ENCODE measurements around the gene TBL3.

The TBL3 gene

DNA sequence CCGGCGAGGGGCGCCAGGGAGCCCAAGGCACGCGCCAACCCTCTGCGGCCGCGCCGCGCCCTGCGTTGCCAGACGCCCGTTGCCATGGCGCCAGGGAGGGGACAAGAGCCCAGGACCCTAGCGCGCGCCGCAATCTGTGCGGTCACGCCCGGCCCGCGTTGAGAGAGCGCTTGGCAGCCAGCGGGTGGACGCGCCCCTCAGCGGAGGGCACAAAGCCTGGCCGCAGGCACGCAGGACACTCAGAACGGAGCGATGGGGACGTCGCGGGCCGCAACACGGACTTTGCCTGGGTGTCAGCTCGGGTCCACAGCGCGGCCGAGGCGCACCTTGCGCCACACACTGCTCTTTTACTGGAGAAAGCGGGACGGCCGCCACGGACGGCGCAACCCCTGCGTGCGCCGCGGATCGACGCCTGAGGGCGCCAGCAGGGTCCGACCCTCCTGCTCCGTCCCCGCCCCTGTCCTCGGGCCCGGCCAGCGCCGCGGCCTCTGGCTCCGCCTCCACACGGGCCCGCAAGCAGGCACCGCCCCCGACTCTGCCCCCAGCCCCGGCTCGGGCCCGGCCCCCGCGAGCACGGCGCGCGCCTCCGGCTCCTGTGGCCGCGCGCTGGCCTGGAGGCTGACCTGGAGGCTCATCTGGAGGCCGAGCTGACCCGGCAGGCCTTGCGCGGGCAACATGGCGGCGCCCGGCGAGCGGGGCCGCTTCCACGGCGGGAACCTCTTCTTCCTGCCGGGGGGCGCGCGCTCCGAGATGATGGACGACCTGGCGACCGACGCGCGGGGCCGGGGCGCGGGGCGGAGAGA is 11.9 kb downstream of the TBL3 start, which contains the start of gene GFER:
TSS of gene GFER (plus strand) at position 650 of the 803 bp plus-strand sequence. CDS start at position 676, 26 bp downstream.
- peak; percentile 70 to 89 for DNase-seq

DNA sequence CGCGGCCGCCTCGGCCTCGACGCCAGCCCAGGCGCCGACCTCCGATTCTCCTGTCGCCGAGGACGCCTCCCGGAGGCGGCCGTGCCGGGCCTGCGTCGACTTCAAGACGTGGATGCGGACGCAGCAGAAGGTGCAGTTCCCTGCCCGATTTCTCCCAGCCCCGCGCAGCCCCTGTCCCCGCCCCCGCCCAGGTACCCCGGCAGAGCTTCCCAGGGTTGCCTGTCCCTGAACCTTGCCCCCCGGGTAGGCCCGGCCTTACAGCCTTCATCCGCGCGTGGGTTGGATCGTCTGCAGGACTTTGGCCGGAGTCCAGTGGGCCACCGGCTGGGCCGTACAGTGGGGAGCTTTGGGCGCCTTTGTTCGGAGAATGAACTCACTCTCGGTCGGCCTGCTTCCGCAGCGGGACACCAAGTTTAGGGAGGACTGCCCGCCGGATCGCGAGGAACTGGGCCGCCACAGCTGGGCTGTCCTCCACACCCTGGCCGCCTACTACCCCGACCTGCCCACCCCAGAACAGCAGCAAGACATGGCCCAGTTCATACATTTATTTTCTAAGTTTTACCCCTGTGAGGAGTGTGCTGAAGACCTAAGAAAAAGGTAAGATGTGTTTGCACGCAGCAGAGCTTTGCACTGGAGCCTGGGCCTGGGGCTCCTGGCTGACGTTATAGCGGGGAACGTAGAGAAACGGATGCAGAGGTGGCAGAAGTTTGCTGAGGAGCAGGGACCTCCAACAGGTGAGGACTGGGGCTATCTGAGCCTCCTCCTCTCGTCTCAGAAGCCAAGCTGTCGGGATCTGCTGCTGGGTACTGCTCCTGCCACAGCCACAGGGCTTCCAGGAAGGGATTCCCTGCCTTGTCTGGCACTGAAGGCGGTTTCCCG is 12.7 kb downstream of the TBL3 start:
- peak in 1 of 2 experiments; percentile 58 for DNase-seq

DNA sequence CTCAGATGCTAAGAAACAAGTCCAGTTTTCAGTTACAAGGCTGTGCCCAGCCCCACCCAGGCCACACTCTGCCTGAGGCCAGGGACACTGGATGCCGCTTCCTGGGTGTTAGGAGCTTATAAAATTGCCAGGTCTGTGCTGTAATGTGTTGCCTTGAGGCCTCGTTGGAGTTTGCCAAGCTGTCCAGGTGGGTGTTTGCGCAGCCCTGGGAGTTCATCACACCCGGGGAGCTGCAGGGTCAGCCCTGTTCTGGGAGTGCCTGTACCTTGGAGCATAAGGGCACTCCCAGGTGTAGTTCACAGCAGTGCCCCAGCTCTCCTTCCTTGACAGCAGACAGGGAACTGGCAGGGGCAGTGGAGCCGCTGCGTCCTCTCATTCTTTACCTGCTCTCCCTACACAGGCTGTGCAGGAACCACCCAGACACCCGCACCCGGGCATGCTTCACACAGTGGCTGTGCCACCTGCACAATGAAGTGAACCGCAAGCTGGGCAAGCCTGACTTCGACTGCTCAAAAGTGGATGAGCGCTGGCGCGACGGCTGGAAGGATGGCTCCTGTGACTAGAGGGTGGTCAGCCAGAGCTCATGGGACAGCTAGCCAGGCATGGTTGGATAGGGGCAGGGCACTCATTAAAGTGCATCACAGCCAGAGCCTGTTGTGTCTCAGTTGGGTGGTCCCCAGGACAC is 13.8 kb downstream of the TBL3 start:
- DNase-seq: no peak

DNA sequence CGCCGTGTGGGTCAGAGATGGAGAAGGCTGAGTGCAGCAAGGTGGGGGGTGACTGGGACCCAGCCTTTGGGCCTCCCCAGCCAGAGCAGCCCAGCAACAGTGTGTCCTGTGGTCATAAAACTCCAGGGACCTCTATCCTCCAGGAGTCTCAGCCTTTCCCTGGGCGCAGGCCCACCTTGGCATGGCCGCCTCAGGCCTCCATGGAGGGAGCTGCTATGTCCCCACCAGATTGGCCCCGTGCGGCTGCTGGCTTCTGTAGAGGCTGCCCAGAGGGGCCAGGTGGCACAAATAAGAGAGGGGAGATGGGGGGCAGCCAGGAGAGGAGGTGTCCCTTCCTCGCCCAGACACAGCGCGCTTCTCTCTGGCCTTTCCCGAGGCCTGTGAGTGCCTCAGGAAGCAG is 15.3 kb downstream of the TBL3 start:
- DNase-seq: no peak

DNA sequence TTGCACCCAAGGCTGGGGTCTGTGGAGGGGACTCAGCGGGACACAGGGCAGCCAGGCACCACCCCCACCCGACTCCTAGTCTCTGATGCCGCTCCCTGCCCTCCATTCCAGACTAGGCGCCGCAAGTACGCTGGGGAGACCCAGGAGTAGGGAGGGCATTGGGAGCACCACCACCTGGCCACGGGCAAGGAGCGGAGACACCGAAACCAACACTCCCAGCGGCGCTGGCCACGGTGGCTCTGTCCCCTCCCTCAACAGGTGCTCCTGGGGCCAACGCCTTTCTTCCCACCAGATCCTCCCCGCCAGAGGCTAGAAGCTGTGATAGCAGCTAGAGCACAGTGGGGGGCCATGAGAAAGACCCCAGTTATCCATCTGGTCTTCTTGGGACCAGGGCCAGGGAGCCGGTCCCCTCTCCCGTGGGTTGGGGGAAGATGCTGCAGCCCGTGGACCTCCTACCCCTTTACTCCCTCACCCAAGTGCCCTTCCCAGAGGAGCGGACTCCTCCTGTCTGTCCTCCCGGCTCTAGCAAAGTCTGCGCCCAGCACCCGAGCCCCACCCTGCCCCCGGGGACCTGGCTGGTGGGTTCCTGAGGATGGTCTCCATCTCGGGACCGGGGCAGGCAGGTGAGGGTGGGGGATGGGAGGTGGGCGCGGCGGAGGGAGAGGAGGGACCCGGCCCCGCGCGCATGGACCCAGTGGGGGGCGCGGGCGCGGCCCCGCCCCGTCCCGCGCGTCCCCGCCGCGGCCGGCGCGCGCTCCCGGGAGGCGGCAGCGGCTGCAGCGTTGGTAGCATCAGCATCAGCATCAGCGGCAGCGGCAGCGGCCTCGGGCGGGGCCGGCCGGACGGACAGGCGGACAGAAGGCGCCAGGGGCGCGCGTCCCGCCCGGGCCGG is 17.6 kb downstream of the TBL3 start, which contains the start of gene SYNGR3:
TSS of gene SYNGR3 (plus strand) at position 762 of the 892 bp plus-strand sequence. CDS start 133 bp downstream, outside the sequence.
- DNase-seq: peak in 1 of 2 experiments; percentile 49

DNA sequence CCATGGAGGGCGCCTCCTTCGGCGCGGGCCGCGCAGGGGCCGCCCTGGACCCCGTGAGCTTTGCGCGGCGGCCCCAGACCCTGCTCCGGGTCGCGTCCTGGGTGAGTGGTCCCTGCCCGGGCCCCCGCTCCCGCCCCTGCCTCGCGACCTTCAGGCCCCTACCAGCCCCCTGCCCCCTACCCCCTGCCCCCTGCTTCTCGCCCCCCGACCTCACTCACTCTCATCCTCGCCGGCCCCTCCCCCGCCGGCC is 18.2 kb downstream of the TBL3 start:
- no peak for DNase-seq

DNA sequence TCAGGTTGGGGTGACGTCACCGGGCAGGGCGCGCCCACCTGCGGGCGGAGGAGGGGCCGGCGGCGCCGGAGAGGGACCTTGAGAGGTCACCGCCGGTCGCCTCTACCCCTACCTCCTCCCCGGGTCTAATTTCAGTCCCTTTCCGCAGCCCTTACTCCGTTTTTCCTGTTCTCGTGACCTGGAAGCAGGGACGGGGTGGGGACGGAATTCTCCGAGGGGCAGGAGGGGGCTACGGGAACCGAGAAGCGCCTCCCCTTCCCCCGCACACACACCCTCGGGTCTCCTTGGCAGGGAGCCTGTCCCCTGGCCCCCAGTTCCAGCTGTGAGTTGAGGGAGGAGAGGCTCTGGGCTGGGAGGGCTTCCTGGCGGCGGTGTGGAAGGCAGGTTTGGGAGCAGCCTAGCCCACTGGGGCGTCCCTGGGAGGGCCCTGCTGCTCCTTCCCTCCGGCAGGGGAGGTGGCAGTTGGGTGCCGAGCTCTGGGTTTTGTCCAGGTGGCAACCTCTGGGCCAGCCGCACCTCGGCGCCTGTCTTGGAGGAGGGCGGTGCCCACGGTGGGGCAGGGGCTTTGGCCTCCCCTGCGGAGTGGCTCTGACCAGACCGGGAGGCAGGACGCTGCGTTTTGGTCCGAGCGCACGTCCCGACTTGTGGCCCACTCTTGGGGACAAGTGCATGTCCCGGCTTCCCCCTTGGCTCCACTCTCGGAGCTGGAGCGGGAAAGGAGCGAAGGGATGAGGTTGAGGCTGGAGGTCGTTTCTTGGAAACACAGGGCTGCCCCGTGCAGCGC is 18.7 kb downstream of the TBL3 start:
- peak in 1 of 2 experiments; percentile 47 for DNase-seq

DNA sequence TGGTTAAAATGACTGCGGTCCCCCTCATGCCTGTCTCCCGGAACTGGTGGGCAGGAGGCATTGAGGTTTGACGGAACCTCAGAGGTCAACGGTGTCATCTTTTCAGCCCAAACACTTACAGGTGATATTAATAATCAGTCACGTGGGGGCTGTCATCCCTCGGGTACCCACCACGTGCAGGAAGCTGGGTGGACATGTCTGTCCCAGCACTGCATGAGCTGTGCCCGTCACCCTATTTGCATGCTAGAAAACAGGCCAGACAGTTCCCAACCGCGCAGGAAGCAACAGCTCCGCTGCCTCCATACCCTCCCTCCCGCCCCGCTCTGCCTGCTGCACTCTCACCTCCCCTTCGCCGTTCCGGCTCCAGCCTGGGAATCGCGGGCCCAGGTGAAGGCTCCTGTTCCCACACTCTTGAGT is 19.3 kb downstream of the TBL3 start:
- peak in 1 of 2 experiments; percentile 66 for DNase-seq

DNA sequence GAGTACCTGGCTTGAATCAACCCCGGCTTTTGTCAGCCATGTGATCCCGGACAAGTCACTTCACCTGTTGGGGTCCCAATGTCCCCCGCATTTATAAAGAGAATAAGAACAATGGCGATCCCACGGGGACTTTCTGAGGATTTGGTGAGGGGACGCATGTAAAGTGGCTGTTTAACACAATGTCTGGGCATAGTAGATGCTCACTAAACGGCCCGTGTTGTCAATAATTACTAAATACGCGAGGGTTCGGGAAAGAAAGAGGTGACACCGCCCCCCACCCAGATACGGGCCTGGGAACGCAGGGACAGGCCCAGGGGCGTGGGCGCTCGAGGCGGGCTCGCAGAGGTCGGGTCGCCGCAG is 19.7 kb downstream of the TBL3 start:
- no peak for DNase-seq

DNA sequence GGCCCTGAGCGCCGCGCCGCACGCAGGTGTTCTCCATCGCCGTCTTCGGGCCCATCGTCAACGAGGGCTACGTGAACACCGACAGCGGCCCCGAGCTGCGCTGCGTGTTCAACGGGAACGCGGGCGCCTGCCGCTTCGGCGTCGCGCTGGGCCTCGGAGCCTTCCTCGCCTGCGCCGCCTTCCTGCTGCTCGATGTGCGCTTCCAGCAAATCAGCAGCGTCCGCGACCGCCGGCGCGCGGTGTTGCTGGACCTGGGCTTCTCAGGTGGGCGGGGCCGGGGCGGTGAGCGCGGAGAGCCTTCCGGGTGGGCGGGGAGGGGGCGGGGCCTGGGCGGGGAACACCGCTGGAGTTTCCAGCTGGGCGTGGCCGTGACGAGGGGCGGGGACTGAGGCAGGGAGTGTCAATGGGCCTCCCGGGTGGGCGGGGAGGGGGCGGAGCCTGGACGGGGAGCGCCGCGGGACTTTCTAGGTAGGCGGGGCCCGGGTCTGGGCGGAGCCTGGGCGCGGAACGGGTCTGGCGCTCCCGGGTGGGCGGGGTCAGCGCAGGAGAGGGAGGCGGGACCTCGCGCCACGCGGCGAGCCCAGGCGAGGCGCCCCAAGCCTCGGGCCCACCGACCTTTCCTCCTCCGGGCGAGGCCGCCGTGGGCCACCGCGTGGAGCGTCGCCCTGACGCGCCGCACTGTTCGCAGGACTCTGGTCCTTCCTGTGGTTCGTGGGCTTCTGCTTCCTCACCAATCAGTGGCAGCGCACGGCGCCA is 20.3 kb downstream of the TBL3 start:
- DNase-seq: peak in 1 of 2 experiments; percentile 92

DNA sequence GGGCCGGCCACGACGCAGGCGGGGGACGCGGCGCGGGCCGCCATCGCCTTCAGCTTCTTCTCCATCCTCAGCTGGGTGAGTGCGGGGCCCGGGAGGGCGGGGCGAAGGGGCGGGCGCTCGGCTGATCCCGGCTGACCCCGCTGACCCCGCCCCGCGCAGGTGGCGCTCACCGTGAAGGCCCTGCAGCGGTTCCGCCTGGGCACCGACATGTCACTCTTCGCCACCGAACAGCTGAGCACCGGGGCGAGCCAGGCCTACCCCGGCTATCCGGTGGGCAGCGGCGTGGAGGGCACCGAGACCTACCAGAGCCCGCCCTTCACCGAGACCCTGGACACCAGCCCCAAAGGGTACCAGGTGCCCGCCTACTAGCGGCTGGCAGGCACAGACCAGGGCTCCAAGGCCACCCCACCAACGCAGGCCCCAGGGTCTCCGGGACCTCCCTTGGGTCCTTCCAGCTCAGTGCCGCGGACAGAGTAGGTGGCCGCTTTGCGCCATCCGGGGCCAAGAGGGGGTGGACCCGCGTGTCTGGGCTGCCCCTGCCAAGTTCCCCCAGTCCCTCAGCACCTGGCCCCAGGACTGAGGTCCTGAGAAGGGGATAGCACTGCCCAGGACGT is 21.0 kb downstream of the TBL3 start:
- DNase-seq: no peak

DNA sequence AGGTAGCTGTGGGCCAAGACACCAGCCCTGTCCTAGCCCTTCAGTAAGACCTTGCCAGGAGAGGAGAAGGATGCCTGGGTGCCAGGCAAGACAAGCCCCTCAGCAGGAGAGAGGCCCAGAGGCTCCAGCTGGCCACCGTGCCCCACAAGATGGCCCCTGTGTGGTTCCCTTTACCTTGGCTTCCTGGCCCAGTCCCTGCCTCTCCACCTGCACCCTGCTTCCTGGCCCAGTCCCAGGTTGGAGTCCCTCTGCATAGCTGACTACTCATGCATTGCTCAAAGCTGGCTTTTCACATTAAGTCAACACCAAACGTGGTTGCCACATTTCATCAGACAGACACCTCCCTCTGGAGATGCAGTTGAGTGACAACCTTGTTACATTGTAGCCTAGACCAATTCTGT is 21.9 kb downstream of the TBL3 start:
- DNase-seq: no peak

DNA sequence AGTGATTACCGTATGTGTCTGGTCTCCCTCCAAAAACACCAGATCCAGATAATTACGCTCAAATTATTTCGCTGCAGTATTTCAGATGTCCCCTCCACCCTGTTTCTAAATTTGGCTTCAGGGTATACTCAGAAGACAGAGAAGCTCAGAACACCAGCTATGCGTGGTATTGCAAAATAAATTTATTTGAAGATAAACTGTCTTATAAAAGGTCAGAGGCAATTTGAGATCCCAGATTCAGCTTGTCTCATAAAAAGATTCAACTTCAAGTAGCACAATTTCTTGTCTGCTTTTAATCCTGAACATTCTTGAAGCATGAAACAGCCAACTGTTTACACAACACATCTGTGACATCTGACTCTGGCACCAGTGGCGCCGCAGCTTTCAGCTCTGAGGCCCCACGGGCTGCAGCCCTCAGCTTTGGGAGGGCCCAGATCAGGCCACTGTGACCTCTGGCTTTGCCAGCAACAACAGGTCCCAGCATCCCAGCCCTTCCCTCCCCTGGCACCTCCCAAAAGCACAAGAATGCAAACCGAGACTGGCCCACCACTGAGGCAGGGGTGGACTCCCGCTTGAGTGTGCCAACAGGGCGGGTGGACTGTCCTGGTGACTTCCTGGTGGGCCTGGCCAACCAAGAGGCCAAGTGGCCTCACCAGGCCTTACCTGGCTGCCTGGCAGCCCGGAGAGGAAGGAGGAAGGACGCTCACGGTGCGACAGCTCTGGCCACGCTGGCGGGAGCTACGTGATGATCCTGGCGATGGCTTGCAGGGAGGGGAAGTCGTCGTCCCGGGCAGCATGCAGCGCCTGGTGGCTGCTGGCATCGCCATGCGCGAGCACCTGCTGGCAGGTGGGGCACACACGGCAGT is 25.9 kb downstream of the TBL3 start:
- DNase-seq: no peak

DNA sequence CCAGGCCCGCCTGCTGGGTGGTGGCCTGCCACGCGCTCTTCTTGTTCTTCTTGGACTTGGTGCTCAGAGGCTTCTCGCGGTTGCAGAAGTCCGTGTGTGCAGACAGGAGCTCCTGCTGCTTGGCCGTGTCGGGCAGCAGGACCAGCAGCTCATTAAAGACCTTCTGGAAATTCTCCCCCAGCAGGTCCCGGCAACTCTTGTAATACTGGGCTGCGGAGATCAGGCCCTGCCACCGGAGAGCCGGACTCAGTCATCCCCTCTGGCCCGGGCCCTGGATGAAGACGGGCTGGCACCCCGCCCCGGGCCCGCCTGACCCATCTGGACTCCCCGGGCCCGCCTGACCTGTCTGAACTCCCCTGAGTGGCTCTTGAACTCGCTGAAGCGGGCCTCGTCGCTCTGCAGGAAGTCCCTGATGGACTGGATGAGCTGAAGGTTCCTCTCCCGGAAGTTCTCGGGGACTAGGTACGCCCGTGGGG is 26.5 kb downstream of the TBL3 start:
- no peak for DNase-seq

DNA sequence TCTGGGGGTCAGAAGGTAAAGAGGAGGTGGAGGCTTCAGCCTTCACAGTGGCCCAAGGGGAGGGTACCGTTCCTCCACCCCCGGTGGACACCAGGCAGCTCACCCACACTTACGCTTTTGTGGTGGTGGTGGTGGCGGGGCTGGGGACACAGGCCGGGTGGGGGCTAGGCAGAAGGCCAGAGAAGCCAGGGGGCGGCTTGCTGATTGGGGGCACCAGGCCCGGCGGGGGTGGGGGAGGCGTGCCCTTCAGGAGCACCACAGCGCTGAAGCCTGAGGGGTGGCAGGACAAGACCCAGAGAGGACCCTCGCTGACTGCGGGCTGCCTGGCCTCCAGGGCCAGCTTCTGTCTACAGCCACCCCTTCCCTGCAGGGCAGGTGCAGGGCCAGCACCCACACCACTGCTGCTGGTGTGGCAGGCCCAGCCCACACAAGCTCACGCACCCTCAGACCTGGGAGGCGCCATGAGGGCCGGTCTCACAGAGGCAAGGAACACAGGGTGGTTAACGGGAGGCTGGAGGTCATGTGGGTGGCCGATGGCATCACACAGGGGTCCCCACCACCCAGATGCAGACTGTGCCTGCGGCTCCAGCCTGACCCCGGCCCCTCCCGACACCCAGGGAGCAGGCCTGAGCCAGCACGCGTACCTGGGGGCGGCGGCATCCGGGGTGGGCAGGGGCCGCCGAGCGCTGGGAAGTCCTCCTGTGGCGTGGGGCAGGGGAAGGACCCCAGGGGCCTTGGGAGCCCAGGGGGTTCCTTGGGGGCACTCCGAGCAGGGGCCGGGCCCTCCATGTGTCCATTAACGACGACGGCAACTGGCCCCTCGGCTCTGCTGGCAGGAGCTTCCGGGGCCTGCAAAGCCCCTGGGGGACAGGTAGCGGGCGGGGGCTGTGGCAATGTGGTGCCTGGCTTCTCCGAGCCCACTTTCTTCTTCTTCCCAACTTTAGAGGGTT is 27.3 kb downstream of the TBL3 start:
- DNase-seq: no peak

DNA sequence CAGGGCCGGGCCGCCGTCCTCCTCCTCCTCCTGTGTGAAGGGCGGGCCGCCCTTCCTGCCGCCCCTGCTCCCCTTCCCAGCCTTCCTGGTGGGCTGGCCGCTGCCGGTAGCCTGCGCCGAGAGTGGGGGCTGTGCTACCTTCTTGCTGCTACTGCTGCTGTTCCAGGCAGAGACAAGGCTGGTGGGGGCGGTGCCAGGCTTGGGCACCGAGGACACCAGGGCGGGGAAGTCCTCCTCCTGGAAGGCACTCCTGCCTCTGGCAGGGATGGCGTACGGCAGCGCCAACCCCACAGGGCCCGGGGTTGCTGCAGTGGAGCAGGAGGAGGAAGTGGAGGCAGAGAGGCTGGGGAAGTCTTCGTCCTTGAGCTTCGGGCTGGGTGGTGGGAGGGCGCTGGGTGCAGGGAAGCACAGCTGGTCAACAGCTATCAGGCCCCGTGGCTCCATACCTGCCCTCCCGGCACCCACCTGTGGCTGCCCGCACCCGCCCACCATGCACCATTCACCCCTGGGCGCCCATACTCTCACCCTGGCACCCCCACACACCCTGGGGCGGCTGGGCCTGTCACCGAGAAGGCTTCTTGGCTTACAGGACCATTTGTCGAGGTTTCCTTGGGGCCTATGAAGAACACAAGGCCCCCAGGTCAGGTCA is 28.1 kb downstream of the TBL3 start:
- DNase-seq: no peak

DNA sequence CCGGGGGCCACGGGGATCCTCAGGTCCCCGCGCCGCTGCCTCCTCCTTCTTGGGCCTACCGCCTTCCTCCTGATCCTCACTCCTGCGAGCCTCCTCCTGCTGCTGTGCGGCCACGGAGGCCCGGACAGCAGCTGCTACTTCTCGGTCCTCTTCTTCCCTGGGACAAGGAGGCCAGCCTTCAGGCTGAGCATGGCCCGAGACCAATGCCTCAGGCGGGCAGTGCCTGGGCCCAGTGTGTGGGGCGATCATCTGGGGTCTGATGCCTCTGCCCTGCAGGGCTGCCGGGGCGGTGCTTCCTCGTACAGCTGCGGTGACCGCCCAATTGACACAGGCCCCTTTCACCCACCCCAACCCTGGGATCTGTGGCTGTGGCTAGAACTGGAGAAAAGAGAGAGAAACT is 29.2 kb downstream of the TBL3 start:
- DNase-seq: no peak
